CD4-positive, alpha-beta T cell treated with Interferon alpha-2 for 1 hour (primary cell): Measurements from ENCODE around the gene PCOLCE2.
"Not testable (repeated sequence)": the region's sequence is repeated elsewhere in the genome, so short reads cannot be mapped to it uniquely, and the experiment has no call there.

ENCODE experiments used
- DNase-seq, 2 donors: peaks; one replicate each; pipeline ENCODE4 v3.0.0-alpha.2; 2020 to 2022

Gene PCOLCE2

DNA sequence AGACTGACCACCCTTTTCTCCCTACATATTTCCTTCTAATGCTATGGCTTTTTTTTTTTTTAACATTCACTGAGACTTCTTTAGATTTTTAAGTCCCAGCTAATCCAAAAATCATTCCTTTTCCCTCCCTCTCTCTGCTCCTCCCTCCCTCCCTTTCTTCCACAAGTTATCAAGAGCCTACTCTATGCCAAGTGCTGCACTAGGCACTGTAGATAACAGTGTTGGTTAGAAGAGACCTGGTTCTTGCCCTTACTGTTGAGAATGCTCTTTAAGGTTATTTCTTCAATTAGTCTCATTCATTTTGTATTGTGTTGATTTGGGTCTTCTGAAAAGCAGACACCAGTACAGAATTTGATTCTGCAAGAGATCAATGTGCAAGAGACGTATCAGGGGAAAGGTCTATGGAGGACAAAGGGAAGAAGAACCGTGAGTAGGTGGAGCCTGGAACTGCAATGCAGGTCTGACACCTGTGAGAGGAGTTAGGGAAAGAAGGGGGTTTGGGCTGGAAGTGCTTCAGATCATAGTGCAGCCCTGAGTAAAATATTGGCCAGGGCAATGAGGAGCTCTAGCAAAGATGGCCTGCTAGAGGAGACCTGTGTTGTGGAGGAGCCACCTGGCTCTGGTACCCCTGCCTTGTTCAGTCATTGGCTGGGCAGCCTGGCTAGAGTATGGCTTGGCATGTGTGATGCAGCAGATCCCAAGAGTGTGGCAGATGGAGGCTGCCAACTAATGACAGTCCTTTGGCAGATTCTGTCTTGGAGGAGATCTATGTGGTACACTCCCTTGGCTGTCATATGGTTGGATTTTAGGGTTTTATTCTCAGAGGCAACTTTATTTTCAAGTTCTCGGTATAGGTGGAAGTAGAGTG, 9.7 kb upstream of the PCOLCE2 start:
- no peak for DNase-seq

GRCh38 chr3:142897807-142898206, 8.9 kb upstream of the PCOLCE2 start:
- no peak for DNase-seq

DNA sequence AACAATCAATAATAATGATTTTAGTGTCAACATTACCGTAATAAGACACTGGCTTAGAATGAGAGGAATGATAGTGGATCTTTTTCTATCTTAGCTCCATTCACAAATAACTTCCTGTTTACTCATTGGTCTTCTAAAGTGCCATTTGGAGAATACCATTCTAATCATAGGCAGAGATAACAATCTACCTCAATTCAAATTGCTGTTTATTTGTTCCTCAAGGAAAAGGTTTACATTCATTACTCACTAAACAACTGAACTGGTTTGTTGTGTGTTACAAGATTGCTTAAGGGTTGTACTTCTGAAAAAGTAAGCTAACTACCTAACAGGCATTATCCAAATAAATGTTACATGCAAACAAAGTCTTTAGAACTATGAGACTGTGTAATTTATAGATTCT, 8.1 kb upstream of the PCOLCE2 start:
- no peak for DNase-seq

DNA sequence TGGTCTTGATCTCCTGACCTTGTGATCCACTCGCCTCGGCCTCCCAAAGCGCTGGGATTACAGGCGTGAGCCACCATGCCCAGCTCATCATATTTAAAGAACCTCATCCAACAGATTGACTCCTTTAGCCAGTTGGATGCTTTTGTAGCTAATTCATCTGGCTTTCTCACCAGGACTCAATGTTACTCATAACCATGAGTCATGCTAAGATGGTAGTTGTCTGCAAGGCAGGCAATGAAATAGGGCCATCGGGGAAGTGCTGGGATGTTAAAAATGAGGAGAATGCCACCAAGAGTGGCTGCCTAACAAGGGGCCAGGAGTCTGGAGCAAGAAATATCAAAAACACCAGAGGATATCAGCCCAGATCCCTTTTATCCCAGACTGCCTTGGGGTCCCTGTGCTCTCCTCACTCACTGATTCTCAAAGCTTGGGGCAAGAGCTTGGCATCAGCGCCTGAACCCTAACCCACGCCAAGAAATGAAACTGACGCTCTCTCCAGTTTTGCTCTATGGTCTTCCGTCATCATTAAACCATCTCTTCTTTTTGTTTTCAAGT, 7.4 kb upstream of the PCOLCE2 start:
- DNase-seq = no peak

- DNase-seq = no peak
These were observed 5.6 kb upstream of the PCOLCE2 start for GRCh38 chr3:142894493-142894892.

DNA sequence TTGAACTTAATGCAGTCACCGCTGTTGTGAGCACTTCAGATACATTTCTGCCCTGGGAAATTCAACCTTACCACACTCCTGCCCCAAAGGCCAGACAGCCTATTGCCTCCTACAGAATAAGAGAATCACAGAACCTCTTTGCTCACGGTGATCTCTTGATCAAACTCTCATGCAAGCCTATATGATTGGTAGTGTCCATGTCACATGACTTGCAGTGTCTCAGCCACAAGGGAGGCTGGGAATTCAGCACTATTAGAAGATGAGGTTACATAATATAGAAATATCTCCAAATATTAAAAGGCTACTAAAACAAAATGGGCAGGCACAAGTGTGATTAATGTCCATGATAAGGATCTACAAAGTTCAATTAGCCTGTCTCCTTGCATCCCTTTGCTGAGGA, 3.8 kb upstream of the PCOLCE2 start:
- no peak for DNase-seq

DNA sequence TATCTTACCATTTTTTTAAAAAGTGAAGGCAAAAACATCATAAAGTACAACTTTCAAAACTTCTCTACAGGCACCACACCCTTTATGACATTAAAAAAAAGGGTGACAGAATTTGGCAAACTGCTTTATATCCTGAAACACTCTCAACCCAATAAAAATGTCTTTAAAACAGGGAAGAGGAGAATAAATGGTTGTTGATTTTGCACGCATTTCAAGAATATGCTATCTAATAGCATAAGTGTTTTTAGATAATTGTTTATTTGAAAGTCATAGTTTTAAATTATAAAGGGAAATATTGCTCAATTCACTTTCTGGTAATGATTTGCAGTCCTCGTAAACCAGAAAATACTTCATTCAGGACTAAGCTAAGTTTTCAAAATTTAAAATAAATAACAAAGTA, 1.7 kb upstream of the PCOLCE2 start:
- DNase-seq = no peak

DNA sequence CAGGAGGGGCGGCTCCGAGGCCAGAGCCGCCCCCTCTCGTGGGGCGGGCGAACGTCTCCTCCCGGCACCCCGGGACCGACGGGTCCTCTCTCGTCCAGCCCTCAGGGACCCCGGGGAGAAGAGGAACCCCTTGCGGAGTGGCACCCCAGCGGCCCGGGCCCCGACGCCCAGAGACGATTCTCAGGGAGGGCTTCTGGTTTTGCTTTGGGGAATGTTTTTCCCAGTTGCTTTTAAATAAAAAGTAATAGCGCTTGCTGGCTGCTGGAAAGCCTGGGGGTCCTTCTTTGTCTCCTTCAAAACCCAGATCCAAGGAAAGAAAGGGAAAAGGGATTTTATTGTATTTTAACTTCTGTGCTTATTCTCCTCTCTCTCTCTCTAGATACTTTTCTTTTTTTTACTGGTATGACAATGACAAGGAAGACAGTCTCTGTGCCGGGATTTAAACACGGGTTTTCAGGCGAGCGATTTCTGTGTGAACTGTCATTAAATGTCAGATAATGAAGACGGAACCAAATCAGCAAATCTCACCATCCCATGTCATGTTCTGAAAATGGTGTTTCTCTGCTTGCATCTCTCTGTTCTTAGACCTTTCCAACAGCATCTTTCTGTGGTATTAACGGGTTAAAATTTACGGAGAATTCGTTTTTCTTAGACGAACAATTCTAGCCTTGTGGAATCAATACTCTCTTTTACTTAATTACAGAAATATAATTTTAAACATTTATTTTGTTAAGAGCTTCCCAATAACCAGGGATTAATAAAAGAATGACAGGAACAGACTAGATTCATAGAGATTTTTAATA, 530 bp upstream of the PCOLCE2 start:
- DNase-seq = no peak

- no peak for DNase-seq
These were observed 793 bp downstream of the PCOLCE2 start for GRCh38 chr3:142888099-142888480.

DNA sequence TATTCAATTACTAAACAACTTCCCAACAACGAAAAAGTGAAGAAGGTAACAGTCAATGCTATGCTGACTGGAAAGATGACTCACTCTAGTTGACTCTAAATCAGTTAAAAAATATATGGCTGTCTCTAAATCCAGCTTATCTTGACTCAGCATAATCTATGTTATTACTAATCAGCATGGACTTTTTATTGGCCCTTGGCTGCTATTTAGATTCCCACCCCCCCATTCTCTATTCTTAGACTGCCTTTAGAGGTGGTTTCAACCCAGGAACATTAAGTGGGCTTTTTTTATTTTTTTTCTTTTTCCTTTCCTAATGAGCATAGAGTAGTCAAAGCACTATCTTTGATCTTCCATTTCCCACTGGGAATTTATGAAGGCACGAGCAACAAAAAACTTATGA, 1.9 kb downstream of the PCOLCE2 start:
- DNase-seq = no peak

DNA sequence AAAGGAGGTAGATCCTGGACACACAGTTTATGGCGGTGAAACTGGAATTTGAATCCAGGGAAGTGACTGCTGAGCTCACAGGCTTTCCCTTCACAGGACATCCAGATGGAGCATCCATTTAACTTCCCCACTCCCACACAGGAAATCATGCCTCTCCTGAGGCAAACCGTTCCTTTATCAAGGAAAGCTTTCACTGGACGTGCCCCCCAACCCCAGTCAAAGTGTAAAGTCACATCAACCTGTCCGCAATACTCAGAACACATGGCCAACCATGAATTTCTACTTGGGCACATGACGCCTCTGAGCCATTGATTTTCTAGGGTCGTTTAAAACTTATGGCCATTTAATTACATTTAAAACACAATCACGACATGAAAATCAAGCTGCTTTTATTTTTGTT, 2.9 kb downstream of the PCOLCE2 start:
- DNase-seq = no peak

- no peak for DNase-seq
These were observed 4.4 kb downstream of the PCOLCE2 start for GRCh38 chr3:142884531-142884930.

DNA sequence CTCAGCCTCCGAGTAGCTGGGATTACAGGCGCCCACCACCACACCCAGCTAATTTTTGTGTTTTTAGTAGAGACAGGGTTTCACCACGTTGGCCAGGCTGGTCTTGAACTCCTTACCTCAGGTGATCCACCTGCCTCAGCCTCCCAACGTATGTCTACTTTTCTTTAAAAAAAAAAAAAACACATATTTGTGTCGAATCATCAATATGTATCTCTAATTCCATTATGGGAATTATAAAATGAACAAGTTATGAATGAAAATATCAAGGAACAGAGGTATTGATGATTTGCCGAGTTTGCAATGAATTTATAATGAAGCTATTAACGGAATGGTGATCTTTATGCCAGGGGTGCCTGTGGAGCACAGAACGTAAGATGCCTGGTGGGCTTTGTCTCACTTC, 5.3 kb downstream of the PCOLCE2 start:
- DNase-seq = not testable (repeated sequence)

DNA sequence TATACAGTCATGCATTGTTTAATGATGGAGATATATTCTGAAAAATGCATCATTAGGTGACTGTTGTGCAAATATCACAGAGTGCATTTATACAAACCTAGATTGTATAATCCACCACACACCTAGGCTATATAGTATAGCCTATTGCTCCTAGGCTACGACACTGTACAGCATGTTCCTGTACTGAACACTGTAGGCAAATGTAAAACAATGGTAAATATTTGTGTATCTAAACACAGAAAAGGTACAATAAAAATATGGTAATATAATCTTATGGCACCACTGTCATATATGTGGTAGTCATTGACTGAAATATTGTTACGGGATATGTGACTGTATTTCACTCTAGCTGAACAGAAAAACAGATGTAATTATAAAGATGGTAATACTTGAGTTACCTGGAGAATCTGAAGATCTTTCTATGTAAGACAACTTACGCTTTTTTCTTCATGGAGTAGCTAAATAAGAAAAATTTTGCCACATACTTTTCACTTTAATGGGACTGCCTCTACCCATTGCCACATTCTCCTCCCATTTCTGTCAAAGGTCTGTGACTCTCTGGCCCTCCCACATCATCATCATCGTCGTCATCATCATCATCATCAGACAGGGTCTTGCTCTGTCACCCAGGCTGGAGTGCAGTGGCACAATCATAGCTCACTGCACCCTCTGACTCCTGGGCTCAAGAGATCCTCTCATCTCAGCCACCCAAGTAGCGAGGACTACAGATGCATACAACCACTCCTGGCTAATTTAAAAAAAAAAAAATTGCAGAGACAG, 7.2 kb downstream of the PCOLCE2 start:
- no peak for DNase-seq

GRCh38 chr3:142878649-142879300, 10.1 kb downstream of the PCOLCE2 start:
- DNase-seq = no peak

DNA sequence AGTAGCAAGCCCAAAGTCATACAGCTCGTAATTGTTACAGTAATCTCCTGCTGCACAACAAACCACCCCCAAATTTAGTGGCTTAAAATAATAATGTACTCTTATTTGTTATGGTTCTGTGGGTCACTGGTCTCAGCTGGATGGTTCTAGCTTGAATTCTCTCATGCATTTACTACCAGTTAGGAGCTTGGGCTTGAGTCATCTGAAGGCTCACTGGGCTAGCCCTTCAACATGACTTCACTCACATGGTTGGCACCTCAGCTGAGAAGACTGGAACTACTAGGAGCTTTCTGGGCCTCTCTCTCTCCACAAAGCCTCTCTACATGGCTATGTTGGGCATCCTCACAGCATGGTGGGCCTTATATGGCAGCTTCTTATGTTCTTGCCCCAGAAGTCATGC, 12.5 kb downstream of the PCOLCE2 start:
- no peak for DNase-seq

GRCh38 chr3:142875583-142876207, 13.2 kb downstream of the PCOLCE2 start:
- no peak for DNase-seq

DNA sequence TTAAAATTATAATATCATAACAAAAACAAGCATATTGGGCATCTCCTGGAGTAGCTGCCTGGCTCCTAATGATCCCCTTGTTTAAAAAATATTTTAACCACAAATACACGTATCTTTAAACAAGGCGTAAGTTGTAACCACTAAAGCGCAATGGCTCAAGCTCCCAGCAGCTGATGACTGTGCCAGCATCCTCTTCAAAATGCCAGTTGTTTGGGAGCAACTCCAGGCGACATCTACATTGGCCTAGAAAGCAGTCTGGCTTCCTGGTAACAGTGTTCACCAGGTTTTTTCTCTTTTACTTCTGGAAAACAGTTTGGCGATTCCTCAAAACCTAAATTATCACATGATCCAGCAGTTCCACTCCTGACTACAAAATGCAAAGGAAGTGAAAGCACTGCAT, 13.8 kb downstream of the PCOLCE2 start:
- DNase-seq = no peak

DNA sequence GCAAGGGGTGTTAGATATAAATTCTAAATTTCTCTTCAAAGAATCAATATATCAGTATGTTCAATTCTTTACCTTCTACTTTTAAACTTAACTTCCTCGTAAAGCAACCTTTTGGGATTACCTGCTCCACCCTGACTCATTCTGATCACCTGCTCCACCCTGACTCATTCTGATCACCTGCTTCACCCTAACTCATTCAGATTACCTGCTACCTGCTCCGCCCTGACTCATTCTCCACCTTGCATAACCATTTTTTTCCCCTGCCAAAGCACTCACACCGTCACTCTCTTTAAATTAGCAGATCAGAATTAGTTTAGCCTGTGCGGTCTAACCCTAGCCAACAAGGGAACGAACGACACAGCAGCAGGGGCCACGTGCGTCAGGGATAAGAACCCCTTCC, 20.5 kb downstream of the PCOLCE2 start:
- not testable (repeated sequence) for DNase-seq

GRCh38 chr3:142866841-142867631, 21.8 kb downstream of the PCOLCE2 start:
- no peak for DNase-seq
